Measurements from ENCODE around the gene GPC2. TPM values are rescaled to one million over a fixed set of nuclear protein-coding genes. Genes with fewer than 3 reads are reported as not detected.

The GPC2 gene
- total RNA-seq, 1 donor from 2014 or later, result 5.6 TPM

DNA sequence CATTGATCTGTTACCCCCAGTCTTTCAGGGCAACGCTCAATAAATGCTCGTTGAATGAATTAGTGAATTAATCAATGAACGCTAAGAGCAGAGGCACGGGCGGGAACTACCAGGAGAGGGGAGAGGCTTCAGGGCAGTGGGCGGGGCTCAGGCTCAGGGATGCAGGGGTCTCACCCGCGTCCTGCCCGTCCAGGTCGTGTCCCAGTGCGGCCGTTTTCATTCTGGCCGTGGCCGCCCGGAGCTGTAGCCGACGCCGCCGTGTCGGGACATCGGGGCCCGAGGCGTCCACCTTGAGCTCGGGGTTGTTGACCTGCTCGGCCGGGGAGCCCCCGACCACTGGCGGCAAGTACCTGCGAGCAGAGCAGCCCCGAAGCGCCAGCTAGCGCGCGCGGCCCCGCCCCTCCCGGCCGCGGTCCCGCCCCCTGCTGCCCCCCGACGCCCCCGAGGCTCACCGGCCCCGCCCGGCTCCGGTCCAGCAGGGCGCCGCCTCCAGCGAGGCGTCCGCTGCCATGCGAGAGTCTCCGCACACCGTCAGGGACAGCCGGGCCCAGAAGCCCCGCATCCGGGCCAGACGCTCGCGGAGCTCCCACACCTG lies 6.0 kb downstream of the GPC2 start:
- intact Hi-C loops (cut with micrococcal nuclease), result no loop called here

DNA sequence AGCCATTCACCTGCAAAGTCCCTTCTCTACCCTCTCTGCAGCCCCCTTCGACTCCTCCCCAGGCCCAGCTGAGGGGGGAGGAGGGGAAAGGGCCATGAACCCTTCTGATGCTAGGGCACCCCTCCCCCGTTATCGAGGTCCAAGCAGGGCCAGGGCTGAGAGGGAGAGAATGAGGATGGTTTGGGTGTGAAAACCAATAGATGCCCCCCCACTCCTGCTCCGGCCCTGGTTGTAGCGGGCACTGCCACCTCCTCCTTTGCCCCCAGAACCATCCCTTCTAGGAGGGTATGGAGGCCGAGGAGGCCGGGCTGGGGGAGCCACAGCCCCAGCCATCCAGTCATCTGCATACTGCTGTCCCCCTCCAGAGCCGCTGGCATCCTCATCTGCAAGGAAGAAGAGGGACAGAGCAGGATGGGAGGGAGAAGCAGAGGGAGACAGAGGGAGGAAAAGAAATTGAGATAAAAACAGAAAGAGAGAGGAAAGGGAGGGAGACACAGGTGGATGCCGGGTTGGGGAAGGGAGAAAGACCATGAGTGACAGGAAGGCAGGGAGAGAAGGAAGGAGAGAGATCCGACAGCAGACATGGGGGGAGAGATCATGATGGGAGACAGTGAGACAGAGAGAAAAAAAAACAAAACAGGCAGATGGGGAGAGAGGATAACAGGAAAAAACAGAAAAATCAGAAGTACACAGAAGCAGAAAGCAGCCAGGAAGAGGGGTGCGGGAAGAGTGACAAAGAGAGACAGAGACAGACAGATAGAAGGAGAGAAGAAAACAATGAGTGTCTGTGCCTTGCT lies 6.9 kb downstream of the GPC2 start:
- intact Hi-C loops (cut with micrococcal nuclease), result no loop called here

DNA sequence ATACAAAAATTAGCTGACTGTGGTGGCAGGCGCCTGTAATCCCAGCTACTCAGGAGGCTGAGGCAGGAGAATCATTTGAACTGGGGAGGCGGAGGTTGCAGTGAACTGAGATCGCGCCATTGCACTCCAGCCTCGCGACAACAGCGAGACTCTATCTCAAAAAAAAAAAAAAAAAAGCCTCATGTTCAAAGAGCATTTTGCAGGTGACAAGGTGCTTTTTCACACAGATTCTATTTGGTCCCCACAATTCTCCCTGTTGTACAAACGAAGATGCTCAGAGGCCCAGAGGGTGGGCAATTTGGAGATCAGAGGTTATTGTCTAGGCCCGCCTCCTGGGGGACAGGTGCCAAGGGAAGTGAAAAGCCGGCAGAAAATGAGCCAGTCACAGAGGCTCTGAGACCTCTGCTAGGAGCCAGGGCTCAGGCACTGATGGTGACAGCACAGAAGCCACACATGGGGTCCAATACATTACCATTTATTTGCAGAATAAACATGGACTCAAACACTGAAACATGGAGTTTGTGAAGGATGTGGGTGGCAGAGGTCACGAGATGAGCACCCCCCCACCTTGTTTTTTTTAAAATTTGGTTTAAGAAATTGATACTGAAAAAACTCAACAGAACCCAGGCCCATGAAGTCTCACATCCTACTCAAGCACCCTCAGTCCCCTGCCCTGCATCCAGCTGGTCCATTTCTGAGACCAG lies 7.9 kb downstream of the GPC2 start:
- intact Hi-C loops (cut with micrococcal nuclease), result loop anchor here (2.0 kb wide), 1 partner anchor 40 kb away; no protein-coding TSS in a partner anchor

DNA sequence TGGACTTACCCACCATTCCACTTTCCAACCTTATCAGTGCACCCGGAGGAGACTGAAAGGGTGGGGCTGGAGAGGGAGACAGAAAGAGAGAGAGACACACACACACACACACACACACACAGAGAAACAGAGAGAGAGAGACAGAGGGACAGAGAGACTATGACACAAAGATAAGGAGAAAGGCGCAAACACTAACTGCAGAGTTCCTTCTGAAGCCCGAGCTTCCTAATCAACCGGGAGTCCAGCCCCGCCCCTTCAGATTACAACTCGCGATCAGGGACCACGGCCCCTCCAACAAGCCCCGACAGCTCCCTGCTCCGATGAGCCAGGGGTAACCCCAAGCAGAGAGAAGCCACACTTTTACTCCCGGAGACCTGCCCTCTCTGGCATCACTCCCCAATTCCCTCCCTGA lies 9.3 kb downstream of the GPC2 start:
- intact Hi-C loops (cut with micrococcal nuclease), result loop anchor here (1.0 to 2.0 kb wide), 2 partner anchors 9 to 41 kb away; partner anchors contain the start of genes GPC2 and STAG3

DNA sequence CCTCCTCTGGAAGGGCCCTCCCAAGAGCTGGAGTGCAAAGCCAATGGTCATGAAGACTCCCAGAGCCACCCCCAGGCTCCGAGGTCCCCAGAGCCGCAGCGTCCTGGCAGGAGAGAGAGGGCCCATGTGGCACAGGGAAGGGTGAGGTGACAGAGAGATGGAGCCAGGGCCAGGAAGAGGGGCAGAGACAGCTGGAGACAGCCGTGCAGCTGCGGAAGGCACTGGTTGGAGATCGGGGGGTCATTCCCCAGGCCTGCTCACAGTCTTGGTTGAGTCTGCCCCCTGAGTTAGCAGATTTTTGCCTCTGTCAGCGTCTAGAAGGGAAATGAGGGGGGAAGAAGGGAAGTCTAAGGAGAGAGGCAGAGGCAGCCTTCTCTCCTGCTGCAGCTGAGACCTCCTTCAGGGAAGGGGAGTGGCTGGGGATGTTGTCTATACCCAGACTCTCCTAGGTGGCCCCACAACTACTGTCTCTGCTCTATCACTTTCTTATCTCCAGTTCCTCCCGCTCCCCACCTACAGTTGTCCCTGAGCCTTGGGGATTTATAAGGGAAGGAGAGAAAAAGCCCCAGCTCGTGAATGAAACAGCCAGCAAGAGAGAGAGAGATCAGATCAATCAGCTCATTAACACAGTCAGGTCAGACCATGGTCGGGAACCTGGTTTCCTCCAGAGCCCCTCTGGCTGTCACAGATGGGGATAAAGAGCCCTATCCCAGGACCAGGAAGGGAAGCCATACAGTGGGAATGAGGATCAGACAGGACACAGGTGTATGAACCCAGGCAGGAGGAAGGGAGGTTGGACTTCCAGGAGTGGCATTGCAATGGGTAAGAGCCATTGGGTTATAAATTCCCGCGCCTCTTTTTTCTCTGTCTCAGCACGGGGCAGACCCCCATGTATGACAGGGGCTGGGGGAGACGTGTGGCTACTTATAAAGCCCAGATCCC lies 9.9 kb downstream of the GPC2 start:
- intact Hi-C loops (cut with micrococcal nuclease), result loop anchor here (1.0 kb wide), 1 partner anchor 9 kb away; the partner anchor contains the start of gene TRAPPC14

DNA sequence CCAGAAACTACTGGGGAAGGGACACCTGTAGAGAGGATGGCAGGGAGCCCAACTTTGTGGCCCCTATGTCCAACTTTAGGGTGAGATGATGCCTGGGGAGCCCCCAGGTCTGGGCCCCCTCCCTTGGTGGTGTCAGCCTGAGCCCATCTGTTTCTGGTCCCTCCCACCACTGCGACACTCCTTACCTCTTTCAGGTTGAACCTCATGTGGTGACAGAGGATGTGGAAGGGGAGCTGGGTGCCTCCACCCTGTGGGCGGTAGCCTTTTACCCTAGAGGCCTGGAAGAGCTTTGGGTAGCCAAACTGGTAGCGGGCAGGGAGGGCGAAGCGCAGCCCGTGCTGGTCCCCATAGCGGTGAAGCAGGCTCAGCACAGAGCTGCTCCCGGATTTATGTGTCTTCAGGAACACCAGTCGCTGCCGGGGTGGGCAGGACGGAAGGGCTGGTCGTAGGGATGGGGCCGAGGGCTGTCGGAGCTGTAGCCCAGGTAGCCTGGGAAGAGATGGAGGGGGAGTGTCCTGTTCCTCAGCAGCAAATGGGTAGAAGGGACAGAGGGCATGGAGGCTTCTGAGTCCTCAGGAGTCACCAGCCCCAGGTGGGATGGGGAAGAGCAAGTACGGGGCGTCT lies 10.8 kb downstream of the GPC2 start:
- intact Hi-C loops (cut with micrococcal nuclease), result loop anchor here (1.0 kb wide), 1 partner anchor 8 kb away; the partner anchor contains the start of gene TRAPPC14

DNA sequence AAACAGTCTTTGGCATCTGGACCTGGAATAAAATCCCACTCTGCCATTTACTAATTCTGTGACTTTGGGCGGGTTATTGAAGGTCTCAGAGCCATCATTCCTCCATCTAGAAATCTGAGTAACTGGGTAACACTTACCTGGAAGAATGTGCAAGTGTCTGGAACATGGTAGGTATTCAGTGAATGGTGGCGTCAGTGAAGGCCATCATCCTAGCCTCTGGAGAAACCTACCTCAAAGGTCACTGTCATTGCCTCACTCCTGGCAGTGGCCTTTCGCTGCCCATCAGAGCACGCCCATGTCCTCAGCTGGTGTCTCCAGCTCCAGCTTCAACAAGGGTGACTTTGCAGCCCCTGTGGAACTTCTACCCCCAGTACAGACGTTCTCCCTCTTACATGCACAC lies 13.3 kb downstream of the GPC2 start:
- intact Hi-C loops (cut with micrococcal nuclease), result no loop called here

DNA sequence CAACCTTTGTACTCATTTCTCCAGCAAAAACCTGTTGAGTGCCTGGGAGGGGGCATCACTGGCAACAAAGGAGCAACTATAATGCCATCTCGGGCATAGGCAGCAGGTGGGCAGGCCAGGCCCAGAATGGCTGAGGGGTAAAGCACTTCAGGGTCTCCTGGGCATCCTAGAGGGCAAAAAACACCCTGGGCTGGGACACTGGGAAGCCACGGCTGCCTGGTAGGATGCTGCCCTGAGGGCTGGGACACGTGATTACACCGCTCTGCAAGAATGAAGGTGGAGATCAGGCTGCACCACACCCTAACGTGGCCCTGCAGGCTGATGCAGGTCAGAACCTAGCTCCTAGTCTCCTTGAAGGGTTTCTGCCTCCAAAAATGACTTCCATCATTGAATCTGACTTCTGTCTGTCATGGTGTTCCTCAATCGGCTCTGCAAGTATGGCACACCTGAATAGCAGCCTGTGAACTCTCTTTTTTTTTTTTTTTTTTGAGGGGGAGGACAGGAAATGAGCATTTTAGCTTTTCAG lies 14.1 kb downstream of the GPC2 start:
- intact Hi-C loops (cut with micrococcal nuclease), result no loop called here

DNA sequence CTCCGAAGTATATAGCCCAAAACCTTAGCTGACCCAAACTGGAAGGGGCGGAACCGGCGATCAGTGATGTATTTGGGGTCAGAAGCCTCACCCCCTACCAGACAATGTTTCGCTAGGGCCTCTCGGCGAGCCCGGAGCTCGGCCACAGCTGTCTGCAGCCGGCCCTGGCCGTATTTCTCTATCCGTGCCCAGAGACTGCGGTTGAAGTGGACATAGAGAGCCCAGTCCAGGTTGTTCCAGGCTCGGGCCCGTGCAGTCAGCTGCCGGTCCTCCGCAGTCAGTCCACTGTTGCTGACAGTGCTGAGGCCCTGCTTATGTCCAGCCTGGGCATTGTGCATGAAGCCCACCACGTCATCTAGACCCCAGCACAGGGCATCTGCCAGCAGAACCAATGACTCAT lies 17.1 kb downstream of the GPC2 start:
- intact Hi-C loops (cut with micrococcal nuclease), result no loop called here

DNA sequence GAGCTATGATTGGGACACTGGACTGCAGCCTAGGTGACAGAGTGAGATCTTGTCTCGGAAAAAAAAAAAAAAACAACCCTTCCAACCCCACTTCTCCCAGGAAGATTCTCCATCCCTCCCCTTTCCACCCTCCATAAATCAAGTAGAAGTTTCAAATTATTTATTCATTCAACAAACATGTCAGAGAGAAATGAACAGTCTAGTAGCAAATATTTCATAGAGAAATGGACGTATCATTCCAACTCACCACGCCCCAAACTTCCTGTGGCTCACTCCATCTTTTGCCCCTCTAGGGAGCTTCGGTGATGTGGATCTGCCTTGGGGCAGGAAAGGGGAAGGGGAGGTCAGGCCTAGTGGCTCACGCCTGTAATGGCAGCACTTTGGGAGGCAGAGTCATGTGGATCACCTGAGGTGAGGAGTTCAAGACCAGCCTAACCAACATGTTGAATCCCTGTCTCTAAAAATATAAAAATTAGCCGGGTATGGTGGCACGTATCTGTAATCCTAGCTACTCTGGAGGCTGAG lies 18.0 kb downstream of the GPC2 start:
- intact Hi-C loops (cut with micrococcal nuclease), result loop anchor here (2.0 kb wide), 2 partner anchors 50 to 62 kb away; no protein-coding TSS in a partner anchor

DNA sequence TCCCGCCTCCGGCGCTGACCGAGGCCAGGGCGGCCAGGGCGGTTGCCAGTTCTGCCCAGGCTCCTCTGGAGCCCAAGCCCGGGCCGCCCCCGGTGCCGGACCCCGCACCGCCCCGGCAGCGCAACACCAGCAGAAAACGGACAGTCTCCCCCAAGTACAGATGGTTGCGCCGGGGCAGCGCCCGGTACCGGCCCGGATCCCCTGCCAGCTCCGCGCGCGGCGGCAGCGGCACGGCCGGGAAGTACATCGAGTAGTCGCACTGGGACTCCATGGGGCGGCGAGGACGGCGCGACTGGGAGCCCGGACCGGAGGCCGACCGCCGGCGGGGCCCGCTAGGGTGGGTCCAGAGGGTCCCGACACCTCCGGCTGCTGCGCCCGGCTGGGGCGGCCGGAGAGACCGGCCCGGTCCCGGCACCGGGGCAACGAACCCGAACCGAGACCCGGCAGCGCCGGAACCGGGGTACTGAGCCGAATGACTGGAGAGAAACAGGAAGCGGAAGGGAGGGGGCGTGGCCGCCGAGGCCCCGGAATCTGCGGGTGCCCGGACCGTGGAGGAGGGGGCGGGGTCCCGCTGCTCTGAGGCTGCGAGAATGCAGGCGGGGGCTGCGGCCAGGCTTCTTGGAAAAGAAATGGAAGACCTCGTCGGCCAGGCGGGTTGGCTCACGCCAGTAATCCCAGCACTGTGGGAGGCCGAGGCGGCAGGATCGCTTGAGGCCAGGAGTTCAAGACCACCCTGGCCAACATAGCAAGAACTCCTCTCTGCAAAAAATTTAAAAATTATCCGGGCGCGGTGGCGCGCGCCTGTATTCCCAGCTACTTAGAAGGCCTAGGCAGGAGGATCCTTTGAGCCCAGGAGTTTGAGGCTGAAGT lies 18.7 kb downstream of the GPC2 start, which contains the start of gene TRAPPC14:
TRAPPC14 (minus strand) TSS at position 495 of the 870 bp plus-strand sequence; CDS start at position 271, 224 bp downstream.
- intact Hi-C loops (cut with micrococcal nuclease), result loop anchor here (1.0 to 2.0 kb wide), 5 partner anchors 8 to 62 kb away; partner anchors contain the start of genes GPC2, LAMTOR4 and STAG3

DNA sequence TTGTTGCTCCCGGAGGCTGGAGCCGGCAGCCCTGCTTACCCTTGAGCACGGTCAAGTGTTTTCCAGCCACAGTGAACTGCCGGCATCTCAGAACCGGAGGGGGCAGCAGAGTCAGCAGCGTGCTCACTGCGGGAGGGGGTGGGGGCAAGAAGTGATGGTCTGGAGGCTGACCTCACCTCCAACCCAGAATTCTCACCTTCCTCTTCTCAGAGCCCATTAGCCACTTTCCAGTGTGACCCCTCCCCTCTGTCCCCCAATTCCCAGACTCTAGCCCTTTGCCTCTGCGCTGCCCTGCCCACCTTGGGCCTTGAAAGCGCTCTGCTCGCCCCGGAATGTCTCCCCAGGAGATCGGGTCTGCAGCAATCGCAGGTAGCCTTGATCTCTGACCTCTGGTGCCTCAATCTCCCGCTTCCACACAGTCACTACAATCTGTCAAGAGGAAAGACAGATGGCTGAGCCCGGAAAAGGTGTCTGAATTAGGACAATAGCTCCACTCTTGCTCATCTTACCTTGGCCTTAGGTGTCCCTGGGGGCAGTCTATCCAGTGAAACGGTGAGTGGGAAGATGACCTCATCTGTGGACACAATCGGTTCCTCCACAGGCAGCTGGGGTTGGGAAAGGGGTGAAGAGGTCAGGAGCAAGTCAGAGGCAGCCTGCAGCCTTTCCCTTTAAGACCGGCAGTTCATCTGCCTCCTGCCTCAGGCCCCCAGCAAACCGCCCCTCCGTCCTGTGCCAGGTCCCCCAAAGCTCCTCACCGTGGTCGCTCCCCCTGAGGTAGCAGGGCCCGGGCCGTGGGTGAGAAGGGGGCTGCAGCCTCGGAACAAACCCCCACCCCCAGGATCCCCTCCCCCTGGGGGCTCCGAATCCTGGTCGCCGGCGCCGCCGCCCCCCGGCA lies 19.6 kb downstream of the GPC2 start:
- intact Hi-C loops (cut with micrococcal nuclease), result loop anchor here (1.0 to 2.0 kb wide), 5 partner anchors 9 to 63 kb away; partner anchors contain the start of genes GPC2, LAMTOR4 and STAG3

DNA sequence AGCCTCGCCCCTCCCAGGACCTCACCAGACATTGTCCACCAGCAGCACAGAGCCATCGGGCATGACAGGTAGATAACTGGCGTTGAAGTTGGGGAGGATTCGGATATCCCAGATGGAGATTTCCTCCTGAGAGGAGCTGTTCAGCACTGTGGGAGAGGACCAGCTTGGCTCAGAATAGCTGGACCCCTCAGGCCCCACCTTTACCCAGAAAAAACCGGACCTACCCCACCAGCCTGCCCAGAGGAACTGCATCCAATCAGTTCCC lies 20.2 kb downstream of the GPC2 start:
- intact Hi-C loops (cut with micrococcal nuclease), result no loop called here

DNA sequence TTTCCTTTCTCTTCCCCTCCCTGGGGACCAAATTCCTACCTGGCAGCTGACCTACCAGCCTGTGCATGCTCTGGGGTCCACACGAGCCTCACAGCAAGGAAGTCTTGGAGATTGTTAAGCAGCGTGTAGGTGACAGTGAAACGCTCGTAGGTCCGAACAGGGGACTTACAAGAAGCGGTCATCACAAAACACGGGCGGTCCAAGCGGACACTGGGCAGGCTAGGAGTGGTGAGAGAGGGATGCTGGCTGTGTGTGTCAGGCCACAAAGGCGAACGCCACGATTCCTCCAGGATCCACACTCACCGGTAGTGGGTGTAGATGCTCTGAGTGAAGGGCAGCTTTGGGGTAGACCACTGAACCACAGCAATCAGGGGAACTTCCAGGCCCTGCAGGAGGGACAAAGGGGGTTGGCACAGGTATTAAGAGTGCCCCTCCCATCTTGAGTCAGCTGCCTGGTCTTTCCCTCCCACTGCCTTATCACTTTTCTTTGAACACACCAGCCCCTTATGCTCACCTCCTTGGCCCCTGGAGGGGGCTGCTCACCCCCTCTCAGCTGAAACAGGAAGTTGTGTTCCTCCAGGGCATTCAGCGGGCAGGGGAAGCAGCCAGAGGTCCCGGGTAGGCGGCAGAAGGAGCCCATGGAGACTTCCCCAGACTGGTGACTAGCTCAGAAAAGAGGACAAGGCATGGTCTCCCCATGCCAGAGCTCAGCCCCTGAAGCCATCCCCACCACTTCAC lies 20.7 kb downstream of the GPC2 start:
- intact Hi-C loops (cut with micrococcal nuclease), result no loop called here

DNA sequence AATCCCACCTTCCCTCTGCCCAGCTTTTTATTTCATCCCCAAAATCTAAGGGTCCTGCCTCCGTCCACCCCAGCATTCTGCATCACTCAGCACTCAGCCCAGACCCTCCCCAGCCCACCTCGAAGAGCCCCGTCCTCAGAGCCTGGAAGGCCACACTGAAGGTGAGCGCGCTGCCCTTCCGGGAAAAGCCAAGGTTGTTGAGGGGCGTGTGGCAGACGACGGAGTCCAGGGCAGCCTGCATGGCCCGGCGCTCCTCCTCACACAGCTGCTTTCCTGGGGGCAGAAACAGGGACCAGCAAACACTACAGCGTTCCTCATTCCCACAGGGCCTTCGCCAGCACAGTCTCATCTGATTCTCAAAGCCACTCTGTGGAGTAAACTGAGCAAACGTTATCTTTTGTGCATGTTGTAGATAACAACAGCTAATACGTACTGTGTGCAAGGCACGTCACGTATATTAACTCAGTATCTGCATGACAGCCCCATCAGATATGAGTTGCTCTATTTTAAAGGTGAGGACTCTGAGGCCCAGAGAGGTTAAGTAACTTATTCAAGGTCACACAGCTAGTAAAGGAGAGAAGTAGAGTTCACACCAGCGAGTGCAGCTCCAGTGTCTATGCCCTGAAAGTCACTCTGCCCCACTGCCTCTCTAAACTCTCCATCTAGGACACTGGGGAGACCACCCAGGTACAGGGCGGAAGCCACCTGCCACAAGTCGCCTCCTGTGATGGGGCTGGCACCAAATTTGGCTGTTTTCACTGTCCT lies 21.4 kb downstream of the GPC2 start:
- intact Hi-C loops (cut with micrococcal nuclease), result no loop called here
